Skeletal muscle tissue (tissue), 4 donors: Measurements from ENCODE around the gene IGSF23. TPM values are rescaled to one million over a fixed set of nuclear protein-coding genes. Genes with fewer than 3 reads are reported as not detected.

Experiments
- H3K27ac ChIP-seq: one replicate; pipeline ENCODE4 v1.7.0; 2013; ENCODE audit warnings: mild to moderate bottlenecking, low read depth, low read length, inconsistent platforms
- H3K27me3 ChIP-seq, 3 donors: one replicate each; pipeline ENCODE4 v1.7.0; 2013; ENCODE audit warnings: low read length in 3 of 3; ENCODE audit not compliant: control insufficient read depth in 3 of 3, insufficient read depth in 3 of 3
- H3K36me3 ChIP-seq, 3 donors: one replicate each; pipeline ENCODE4 v1.7.0; 2013; ENCODE audit warnings: low read length in 3 of 3; ENCODE audit not compliant: control insufficient read depth in 3 of 3, insufficient read depth in 3 of 3
- H3K4me1 ChIP-seq, 3 donors: one replicate each; pipeline ENCODE4 v1.7.0; 2013; ENCODE audit warnings: low read length in 3 of 3, mild to moderate bottlenecking in 3 of 3; ENCODE audit not compliant: control insufficient read depth in 3 of 3, insufficient read depth in 3 of 3
- H3K4me3 ChIP-seq, 3 donors: one replicate each; pipeline ENCODE4 v1.7.0; 2013; ENCODE audit warnings: low read length in 3 of 3
- H3K9ac ChIP-seq, 3 donors: one replicate each; pipeline ENCODE4 v1.7.0; 2013; ENCODE audit warnings: low read length in 3 of 3, mild to moderate bottlenecking in 3 of 3, moderate library complexity in 2 of 3, low read depth in 1 of 3
- H3K9me3 ChIP-seq, 3 donors: one replicate each; pipeline ENCODE4 v1.7.0; 2013; ENCODE audit warnings: low read length in 3 of 3; ENCODE audit not compliant: control insufficient read depth in 3 of 3
- total RNA-seq: library from RNA; depleted of rRNA; stranded (reverse); fragments of >200 nt; gene quantifications from one replicate; pipeline ENCODE4 v1.2.3, GENCODE V29; 2014
- donor health status: Osteomylitis.

IGSF23 gene
- total RNA-seq, 1 donor from 2014 or later, result not detected

- Histone ChIP-seq H3K27ac (no peak overlapping the region), H3K9me3 (no peaks in the 10 kb centered on the region), H3K36me3 (no peaks in the 10 kb centered on the region), H3K27me3 (peaks cover 0 to 22% (median 14%) of the 10 kb centered on the region in 3 donors), H3K9ac (no peak overlapping the region), H3K4me1 (no peaks in the 10 kb centered on the region), H3K4me3 (no peak overlapping the region)
Measured at GRCh38 chr19:44598355-44598754, 15.0 kb upstream of the IGSF23 start.

- Histone ChIP-seq H3K4me3 (no peak overlapping the region), H3K9me3 (no peaks in the 10 kb centered on the region), H3K27ac (no peak overlapping the region), H3K4me1 (no peaks in the 10 kb centered on the region), H3K27me3 (peaks cover 0 to 22% (median 14%) of the 10 kb centered on the region in 3 donors), H3K9ac (no peak overlapping the region), H3K36me3 (no peaks in the 10 kb centered on the region)
Measured at GRCh38 chr19:44598880-44599279, 14.5 kb upstream of the IGSF23 start.

- Histone ChIP-seq H3K4me3 (no peak overlapping the region), H3K27ac (no peak overlapping the region), H3K36me3 (no peaks in the 10 kb centered on the region), H3K27me3 (peaks cover 0 to 18% (median 14%) of the 10 kb centered on the region in 3 donors), H3K4me1 (peaks cover 0 to 2% (median 0%) of the 10 kb centered on the region in 3 donors), H3K9me3 (no peaks in the 10 kb centered on the region), H3K9ac (no peak overlapping the region)
Measured at GRCh38 chr19:44600466-44600865, 12.9 kb upstream of the IGSF23 start.

GRCh38 chr19:44602081-44602480 lies 11.3 kb upstream of the IGSF23 start:
- Histone ChIP-seq H3K9me3 (no peaks in the 10 kb centered on the region), H3K27me3 (peaks cover 0 to 9% (median 3%) of the 10 kb centered on the region in 3 donors), H3K27ac (no peak overlapping the region), H3K4me1 (peaks cover 0 to 3% (median 2%) of the 10 kb centered on the region in 3 donors), H3K36me3 (no peaks in the 10 kb centered on the region), H3K9ac (no peak overlapping the region), H3K4me3 (no peak overlapping the region)

GRCh38 chr19:44603201-44603945 lies 10.0 kb upstream of the IGSF23 start:
- H3K27ac ChIP-seq, result no peak overlapping the region
- peaks cover 0 to 9% (median 3%) of the 10 kb centered on the region in 3 donors for H3K27me3 ChIP-seq
- no peak overlapping the region for H3K9ac ChIP-seq

GRCh38 chr19:44604241-44604640 lies 9.1 kb upstream of the IGSF23 start:
- Histone ChIP-seq H3K9me3 (no peaks in the 10 kb centered on the region), H3K4me1 (peaks cover 0 to 3% (median 2%) of the 10 kb centered on the region in 3 donors), H3K27me3 (peaks cover 0 to 5% (median 1%) of the 10 kb centered on the region in 3 donors), H3K4me3 (no peak overlapping the region), H3K36me3 (no peaks in the 10 kb centered on the region), H3K27ac (no peak overlapping the region), H3K9ac (no peak overlapping the region)

More at GRCh38 chr19:44603201-44603945, 10.0 kb upstream of the IGSF23 start:
- Histone ChIP-seq H3K9me3 (no peaks in the 10 kb centered on the region), H3K36me3 (no peaks in the 10 kb centered on the region), H3K4me1 (peaks cover 0 to 3% (median 2%) of the 10 kb centered on the region in 3 donors), H3K4me3 (no peak overlapping the region)

- Histone ChIP-seq H3K9ac (no peak overlapping the region), H3K4me1 (peaks cover 0 to 3% (median 2%) of the 10 kb centered on the region in 3 donors), H3K27me3 (peaks cover 0 to 4% (median 0%) of the 10 kb centered on the region in 3 donors), H3K9me3 (no peaks in the 10 kb centered on the region), H3K36me3 (no peaks in the 10 kb centered on the region), H3K27ac (no peak overlapping the region), H3K4me3 (no peak overlapping the region)
Measured at GRCh38 chr19:44605547-44605946, 7.8 kb upstream of the IGSF23 start.

GRCh38 chr19:44607049-44607448 lies 6.3 kb upstream of the IGSF23 start:
- Histone ChIP-seq H3K9ac (no peak overlapping the region), H3K9me3 (no peaks in the 10 kb centered on the region), H3K4me1 (peaks cover 0 to 3% (median 2%) of the 10 kb centered on the region in 3 donors), H3K4me3 (no peak overlapping the region), H3K27ac (no peak overlapping the region), H3K27me3 (no peaks in the 10 kb centered on the region), H3K36me3 (no peaks in the 10 kb centered on the region)

GRCh38 chr19:44607917-44608316 lies 5.4 kb upstream of the IGSF23 start:
- Histone ChIP-seq H3K9me3 (no peaks in the 10 kb centered on the region), H3K4me3 (no peak overlapping the region), H3K27ac (no peak overlapping the region), H3K9ac (no peak overlapping the region), H3K27me3 (peaks cover 0 to 2% (median 0%) of the 10 kb centered on the region in 3 donors), H3K4me1 (peaks cover 0 to 3% (median 2%) of the 10 kb centered on the region in 3 donors), H3K36me3 (no peaks in the 10 kb centered on the region)

- Histone ChIP-seq H3K27me3 (peaks cover 0 to 2% (median 0%) of the 10 kb centered on the region in 3 donors), H3K9ac (no peak overlapping the region), H3K4me3 (no peak overlapping the region), H3K27ac (no peak overlapping the region), H3K9me3 (no peaks in the 10 kb centered on the region), H3K4me1 (peaks cover 0 to 3% (median 2%) of the 10 kb centered on the region in 3 donors), H3K36me3 (no peaks in the 10 kb centered on the region)
Measured at GRCh38 chr19:44608391-44608821, 5.0 kb upstream of the IGSF23 start.
